HEK293T (cell line): ENCODE measurements around the gene EIF4EBP2.

ENCODE experiments used
- ARNT ChIP-seq: fragments of 450-650 bp; IDR thresholded peaks from 2 replicates; pipeline ENCODE4 v1.6.1; 2017; ENCODE audit warnings: mild to moderate bottlenecking
- ELF4 ChIP-seq: fragments of 450-650 bp; IDR thresholded peaks from 2 replicates; pipeline ENCODE4 v1.6.1; 2017; ENCODE audit warnings: antibody characterized with exemption
- FOXA1 ChIP-seq: fragments of 450-650 bp; IDR thresholded peaks from 2 replicates; pipeline ENCODE4 v1.6.1; 2016; ENCODE audit warnings: mild to moderate bottlenecking
- FOXK2 ChIP-seq: fragments of 450-650 bp; IDR thresholded peaks from 2 replicates; pipeline ENCODE4 v1.6.1; 2016; ENCODE audit warnings: mild to moderate bottlenecking
- FOXM1 ChIP-seq: fragments of 450-650 bp; IDR thresholded peaks from 2 replicates; pipeline ENCODE4 v1.6.1; 2017; ENCODE audit warnings: mild to moderate bottlenecking, borderline replicate concordance
- L3MBTL2 ChIP-seq: fragments of 450-650 bp; conservative IDR thresholded peaks from 2 replicates; pipeline ENCODE4 v1.6.1; 2016; ENCODE audit warnings: mild to moderate bottlenecking
- LEF1 ChIP-seq: fragments of 450-650 bp; IDR thresholded peaks from 2 replicates; pipeline ENCODE4 v1.6.1; 2017; ENCODE audit warnings: mild to moderate bottlenecking, borderline replicate concordance
- NFRKB ChIP-seq: fragments of 450-650 bp; IDR thresholded peaks from 2 replicates; pipeline ENCODE4 v1.6.1; 2016; ENCODE audit warnings: mild to moderate bottlenecking, moderate library complexity
- PKNOX1 ChIP-seq: fragments of 450-650 bp; IDR thresholded peaks from 2 replicates; pipeline ENCODE4 v1.6.1; 2016
- SP1 ChIP-seq: fragments of 450-650 bp; IDR thresholded peaks from 2 replicates; pipeline ENCODE4 v1.6.1; 2017
- SUZ12 ChIP-seq: fragments of 450-650 bp; IDR thresholded peaks from 2 replicates; pipeline ENCODE4 v1.6.1; 2016; ENCODE audit warnings: mild to moderate bottlenecking
- TARDBP ChIP-seq: fragments of 450-650 bp; IDR thresholded peaks from 2 replicates; pipeline ENCODE4 v1.6.1; 2016
- ZNF384 ChIP-seq: fragments of 450-650 bp; IDR thresholded peaks from 2 replicates; pipeline ENCODE4 v1.6.1; 2016

- TF ChIP-seq SP1 (no peak), FOXA1 (no peak), LEF1 (no peak), FOXM1 (no peak), ELF4 (no peak), ARNT (no peak), SUZ12 (no peak), PKNOX1 (no peak), FOXK2 (no peak), TARDBP (no peak), L3MBTL2 (no peak), ZNF384 (no peak), NFRKB (no peak)
Observed at GRCh38 chr10:70412356-70412755, 8.4 kb downstream of the EIF4EBP2 start.
